HG02798 (cell line): ENCODE measurements around the gene CNTN1.

ENCODE experiments used
- ATAC-seq: cut with Tn5 transposase; IDR thresholded peaks from one replicate; pipeline ENCODE4 v1.9.1; 2021; ENCODE audit warnings: mild to moderate bottlenecking; ENCODE audit not compliant: unreplicated experiment, poor library complexity

Gene CNTN1

GRCh38 chr12:40768125-40768864, 76.1 kb downstream of the CNTN1 start:
- ATAC-seq = no peak

- ATAC-seq = no peak
Measured at GRCh38 chr12:40769846-40770245, 77.6 kb downstream of the CNTN1 start.

GRCh38 chr12:40770781-40771180, 78.5 kb downstream of the CNTN1 start:
- ATAC-seq = no peak

- ATAC-seq = no peak
Measured at GRCh38 chr12:40775661-40776060, 83.4 kb downstream of the CNTN1 start.

- no peak for ATAC-seq
Measured at GRCh38 chr12:40784102-40784501, 91.9 kb downstream of the CNTN1 start.

- ATAC-seq = no peak
Measured at GRCh38 chr12:40788276-40788675, 96.0 kb downstream of the CNTN1 start.

GRCh38 chr12:40792792-40793386, 100.7 kb downstream of the CNTN1 start:
- ATAC-seq = no peak

- ATAC-seq = no peak
Measured at GRCh38 chr12:40793471-40793870, 101.2 kb downstream of the CNTN1 start.

- ATAC-seq = no peak
Measured at GRCh38 chr12:40794087-40794486, 101.8 kb downstream of the CNTN1 start.

- no peak for ATAC-seq
Measured at GRCh38 chr12:40801082-40801481, 108.8 kb downstream of the CNTN1 start.

GRCh38 chr12:40801861-40802260, 109.6 kb downstream of the CNTN1 start:
- no peak for ATAC-seq

GRCh38 chr12:40802656-40803055, 110.4 kb downstream of the CNTN1 start:
- no peak for ATAC-seq

- no peak for ATAC-seq
Measured at GRCh38 chr12:40819436-40820108, 127.3 kb downstream of the CNTN1 start.

GRCh38 chr12:40820794-40821484, 128.7 kb downstream of the CNTN1 start:
- ATAC-seq = no peak

GRCh38 chr12:40825156-40825555, 132.9 kb downstream of the CNTN1 start:
- ATAC-seq = no peak

GRCh38 chr12:40827683-40828592, 135.7 kb downstream of the CNTN1 start:
- ATAC-seq = no peak

- no peak for ATAC-seq
Measured at GRCh38 chr12:40828593-40828990, 136.4 kb downstream of the CNTN1 start.

GRCh38 chr12:40829738-40830144, 137.5 kb downstream of the CNTN1 start:
- no peak for ATAC-seq

- ATAC-seq = no peak
Measured at GRCh38 chr12:40831916-40832315, 139.7 kb downstream of the CNTN1 start.

GRCh38 chr12:40832668-40833067, 140.4 kb downstream of the CNTN1 start:
- ATAC-seq = no peak
